ENCODE results near the gene SLC39A1.

- TF ChIP-seq CTCF (IDR thresholded peaks at IDR 0.05) = no peak
- TF ChIP-seq POLR2AphosphoS5 (IDR thresholded peaks at IDR 0.05) = no peak
- TF ChIP-seq EP300 (IDR thresholded peaks at IDR 0.05) = no peak
- TF ChIP-seq POLR2A (IDR thresholded peaks at IDR 0.05) = no peak
Measured at GRCh38 chr1:153954826-153955225, 8.5 kb downstream of the SLC39A1 start.

All from suprapubic skin (tissue), 4 donors.